GM12865 (cell line): ENCODE results near the gene SPCS1.

Source experiments
- DNase-seq: peaks from one replicate; pipeline ENCODE4 v3.0.0; 2010; ENCODE audit warnings: low read depth
- H3K4me3 ChIP-seq: 2 replicates; pipeline ENCODE4 v1.5.1; 2011; ENCODE audit warnings: mild to moderate bottlenecking, low read depth, low read length, control low read depth
- CTCF ChIP-seq: IDR thresholded peaks from 2 replicates; pipeline ENCODE4 v1.5.1; 2011; ENCODE audit warnings: low read length, control low read depth, low read depth, inconsistent platforms; ENCODE audit not compliant: insufficient read depth; ENCODE audit errors: missing control alignments

The SPCS1 gene

GRCh38 chr3:52705438-52705687 is 543 bp upstream of the SPCS1 start:
- H3K4me3 ChIP-seq = peak overlapping the region; percentile 77
- no peak for DNase-seq
- no peak for TF ChIP-seq CTCF

- no peak for TF ChIP-seq CTCF
- peak; percentile 71 for DNase-seq
- H3K4me3 ChIP-seq = peak overlapping the region; percentile 77
These were observed 1.7 kb downstream of the SPCS1 start for GRCh38 chr3:52707585-52707984.

GRCh38 chr3:52710512-52710911 is 4.6 kb downstream of the SPCS1 start:
- peak; percentile 71 for DNase-seq

GRCh38 chr3:52712291-52713212 is 6.6 kb downstream of the SPCS1 start:
- no peak overlapping the region for H3K4me3 ChIP-seq
- no peak for DNase-seq
- no peak for TF ChIP-seq CTCF

More at GRCh38 chr3:52710512-52710911, 4.6 kb downstream of the SPCS1 start:
- TF ChIP-seq CTCF = no peak
- H3K4me3 ChIP-seq = no peak overlapping the region

- DNase-seq = no peak
- no peak overlapping the region for H3K4me3 ChIP-seq
- no peak for TF ChIP-seq CTCF
These were observed 8.7 kb downstream of the SPCS1 start for GRCh38 chr3:52714335-52715302.

GRCh38 chr3:52715714-52716305 is 9.9 kb downstream of the SPCS1 start:
- no peak for DNase-seq
- TF ChIP-seq CTCF = no peak

More at GRCh38 chr3:52715714-52716305, 9.9 kb downstream of the SPCS1 start:
- H3K4me3 ChIP-seq = no peak overlapping the region
